ENCODE data around the gene ALG3. TPM values are rescaled to one million over a fixed set of nuclear protein-coding genes. Genes with fewer than 3 reads are reported as not detected.

ALG3 gene
- total RNA-seq, 6 donors from 2014 or later, result 16.2 to 60.8 (median 37.6) TPM

- H3K4me1 ChIP-seq, result peaks cover 0 to 8% (median 2%) of the 10 kb centered on the region in 4 donors
- 93 to 96% methylated on average over 1 to 8 of the region's 8 CpGs for WGBS, 2 donors
- no peaks in the 10 kb centered on the region for H3K9me3 ChIP-seq
- H3K27me3 ChIP-seq, result peaks cover 0 to 3% (median 0%) of the 10 kb centered on the region in 4 donors
- TF ChIP-seq POLR2A (IDR thresholded peaks at IDR 0.05) (no peak), EP300 (IDR thresholded peaks at IDR 0.05) (no peak), CTCF (IDR thresholded peaks at IDR 0.05) (no peak), POLR2AphosphoS5 (IDR thresholded peaks at IDR 0.05) (no peak)
- H3K4me3 ChIP-seq, result no peak overlapping the region
- no peak for DNase-seq
- peaks cover 13 to 24% (median 21%) of the 10 kb centered on the region in 4 donors for H3K36me3 ChIP-seq
- no peak overlapping the region for H3K27ac ChIP-seq
- no peak for ATAC-seq (ENCODE audit: low FRiP score in 2 of 2)
Observed at GRCh38 chr3:184239221-184239620, 9.5 kb downstream of the ALG3 start.

- Histone ChIP-seq H3K27me3 (peaks cover 0 to 3% (median 0%) of the 10 kb centered on the region in 4 donors), H3K9me3 (no peaks in the 10 kb centered on the region), H3K4me1 (peaks cover 0 to 8% (median 2%) of the 10 kb centered on the region in 4 donors), H3K36me3 (peaks cover 6 to 15% (median 13%) of the 10 kb centered on the region in 4 donors), H3K4me3 (no peak overlapping the region), H3K27ac (no peak overlapping the region)
- DNase-seq (no peak), ATAC-seq (ENCODE audit: low FRiP score in 2 of 2) (no peak)
- 47 to 73% methylated on average over 3 to 12 of the region's 13 CpGs for WGBS, 2 donors
- TF ChIP-seq POLR2AphosphoS5 (IDR thresholded peaks at IDR 0.05) (no peak), POLR2A (IDR thresholded peaks at IDR 0.05) (no peak), CTCF (IDR thresholded peaks at IDR 0.05) (no peak), EP300 (IDR thresholded peaks at IDR 0.05) (no peak)
Observed at GRCh38 chr3:184238246-184238818, 10.4 kb downstream of the ALG3 start.

- 50 to 60% methylated on average over 1 of the region's 1 CpG for WGBS, 2 donors
- DNase-seq, result no peak
- Histone ChIP-seq H3K27me3 (peaks cover 0 to 3% (median 0%) of the 10 kb centered on the region in 4 donors), H3K4me3 (no peak overlapping the region), H3K36me3 (peaks cover 6 to 10% (median 7%) of the 10 kb centered on the region in 4 donors), H3K9me3 (no peaks in the 10 kb centered on the region), H3K4me1 (peaks cover 0 to 8% (median 2%) of the 10 kb centered on the region in 4 donors), H3K27ac (no peak overlapping the region)
- no peak for ATAC-seq (ENCODE audit: low FRiP score in 2 of 2)
- no peak for TF ChIP-seq EP300 (IDR thresholded peaks at IDR 0.05)
- no peak for TF ChIP-seq POLR2AphosphoS5 (IDR thresholded peaks at IDR 0.05)
- TF ChIP-seq CTCF (IDR thresholded peaks at IDR 0.05), result no peak
- no peak for TF ChIP-seq POLR2A (IDR thresholded peaks at IDR 0.05)
Observed at GRCh38 chr3:184237807-184238206, 11.0 kb downstream of the ALG3 start.

GRCh38 chr3:184237211-184237610 is 11.6 kb downstream of the ALG3 start:
- no peak overlapping the region for H3K27ac ChIP-seq
- no peak for DNase-seq

More at GRCh38 chr3:184237211-184237610, 11.6 kb downstream of the ALG3 start:
- H3K4me1 ChIP-seq, result peaks cover 0 to 8% (median 2%) of the 10 kb centered on the region in 4 donors
- H3K36me3 ChIP-seq, result peaks cover under 1 to 4% (median 1%) of the 10 kb centered on the region in 4 donors
- no peak overlapping the region for H3K4me3 ChIP-seq
- H3K9me3 ChIP-seq, result no peaks in the 10 kb centered on the region
- H3K27me3 ChIP-seq, result peaks cover 0 to 3% (median 0%) of the 10 kb centered on the region in 4 donors
- WGBS, 2 donors, result 81 to 92% methylated on average over 1 to 7 of the region's 7 CpGs
- ATAC-seq (ENCODE audit: low FRiP score in 2 of 2), result no peak
- TF ChIP-seq POLR2AphosphoS5 (IDR thresholded peaks at IDR 0.05), result no peak
- TF ChIP-seq CTCF (IDR thresholded peaks at IDR 0.05), result no peak
- TF ChIP-seq POLR2A (IDR thresholded peaks at IDR 0.05), result no peak
- TF ChIP-seq EP300 (IDR thresholded peaks at IDR 0.05), result no peak
